ENCODE measurements around the gene GABRG1.

DNA sequence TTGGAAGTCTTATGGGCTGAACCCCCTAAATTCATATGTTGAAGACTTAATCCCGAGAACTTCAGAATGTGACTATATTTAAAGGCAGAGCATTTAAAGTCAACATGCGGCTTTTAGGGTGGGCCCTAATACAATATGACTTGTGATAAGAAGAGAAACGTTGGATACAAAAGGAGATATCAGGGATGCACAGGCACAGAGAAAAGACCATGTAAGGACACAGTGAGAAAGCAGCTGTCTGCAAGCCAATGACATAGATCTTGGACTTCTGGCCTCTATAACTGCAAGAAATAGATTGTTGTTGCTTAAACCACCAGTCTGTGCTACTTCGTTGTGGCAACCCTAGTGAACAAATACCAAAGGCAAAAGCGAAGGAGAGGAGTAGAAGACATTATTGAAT lies 42.2 kb downstream of the GABRG1 start:
- TF ChIP-seq, protein P1, sequence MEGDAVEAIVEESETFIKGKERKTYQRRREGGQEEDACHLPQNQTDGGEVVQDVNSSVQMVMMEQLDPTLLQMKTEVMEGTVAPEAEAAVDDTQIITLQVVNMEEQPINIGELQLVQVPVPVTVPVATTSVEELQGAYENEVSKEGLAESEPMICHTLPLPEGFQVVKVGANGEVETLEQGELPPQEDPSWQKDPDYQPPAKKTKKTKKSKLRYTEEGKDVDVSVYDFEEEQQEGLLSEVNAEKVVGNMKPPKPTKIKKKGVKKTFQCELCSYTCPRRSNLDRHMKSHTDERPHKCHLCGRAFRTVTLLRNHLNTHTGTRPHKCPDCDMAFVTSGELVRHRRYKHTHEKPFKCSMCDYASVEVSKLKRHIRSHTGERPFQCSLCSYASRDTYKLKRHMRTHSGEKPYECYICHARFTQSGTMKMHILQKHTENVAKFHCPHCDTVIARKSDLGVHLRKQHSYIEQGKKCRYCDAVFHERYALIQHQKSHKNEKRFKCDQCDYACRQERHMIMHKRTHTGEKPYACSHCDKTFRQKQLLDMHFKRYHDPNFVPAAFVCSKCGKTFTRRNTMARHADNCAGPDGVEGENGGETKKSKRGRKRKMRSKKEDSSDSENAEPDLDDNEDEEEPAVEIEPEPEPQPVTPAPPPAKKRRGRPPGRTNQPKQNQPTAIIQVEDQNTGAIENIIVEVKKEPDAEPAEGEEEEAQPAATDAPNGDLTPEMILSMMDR (IDR thresholded peaks at IDR 0.05) = no peak
- no peak for TF ChIP-seq POLR2A (IDR thresholded peaks at IDR 0.05)

All from uterus (tissue), 2 donors.